ENCODE data around the gene PXK. TPM values are rescaled to one million over a fixed set of nuclear protein-coding genes. Genes with fewer than 3 reads are reported as not detected.

PXK gene
- total RNA-seq, 4 donors from 2014 or later: 98.6 to 139 (median 123) TPM

DNA sequence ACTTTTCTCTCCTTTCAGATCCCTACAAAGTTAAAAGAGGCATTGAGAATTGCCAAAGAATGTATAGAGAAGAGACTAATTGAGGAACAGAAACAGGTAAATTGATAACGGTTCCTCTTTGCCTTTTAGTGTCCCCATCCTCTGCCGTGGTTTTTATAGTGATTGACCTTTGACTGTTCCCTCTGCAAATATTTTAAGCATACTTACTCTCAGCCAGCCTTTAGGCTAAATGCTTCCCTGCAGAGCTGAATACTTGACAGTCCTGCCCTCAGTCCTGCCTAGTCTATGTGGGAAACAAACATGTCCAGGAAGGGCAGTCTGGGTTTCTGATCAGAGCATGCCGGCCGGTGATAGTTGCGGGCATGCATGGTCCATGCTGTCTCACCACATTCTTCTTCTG lies 76.2 kb downstream of the PXK start:
- H3K36me3 ChIP-seq: peaks cover 31 to 37% of the 10 kb centered on the region in 2 donors
- TF ChIP-seq CTCF (IDR thresholded peaks at IDR 0.05) (no peak), POLR2A (IDR thresholded peaks at IDR 0.05) (no peak)
- no peak for DNase-seq
- WGBS, 2 donors: 76 to 78% methylated on average over 5 of the region's 5 CpGs
- intact Hi-C loops (cut with DNase I): no loop called here
- no peak overlapping the region for H3K27ac ChIP-seq
- no peak overlapping the region for H3K4me3 ChIP-seq (replicated peaks in 1 of 3)
- H3K4me1 ChIP-seq: peaks cover 3 to 13% of the 10 kb centered on the region in 2 donors
- no peaks in the 10 kb centered on the region for H3K27me3 ChIP-seq
- H3K9me3 ChIP-seq: no peaks in the 10 kb centered on the region

DNA sequence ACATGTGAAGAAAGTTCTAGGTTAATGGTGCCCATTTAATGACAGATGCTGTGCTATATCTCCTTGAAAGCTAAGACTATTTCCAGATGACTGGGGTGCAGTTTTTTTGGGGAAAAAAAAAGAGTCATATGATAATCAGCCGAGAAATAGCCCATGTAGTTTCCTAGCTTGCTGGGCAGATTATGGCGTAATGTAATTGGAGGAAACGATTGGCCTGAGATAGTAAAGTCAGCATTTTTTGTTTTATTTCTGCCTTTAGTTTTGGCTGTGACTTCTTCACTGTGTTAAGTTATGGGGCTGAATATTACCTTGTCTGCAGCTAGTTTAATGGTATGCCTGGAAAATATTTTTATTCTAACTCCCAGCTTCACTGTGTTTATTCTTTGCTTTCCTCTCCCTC lies 77.0 kb downstream of the PXK start:
- H3K27ac ChIP-seq: no peak overlapping the region
- H3K9me3 ChIP-seq: no peaks in the 10 kb centered on the region
- intact Hi-C loops (cut with DNase I): loop anchor here (5.0 kb wide), 1 partner anchor 87 kb away; no protein-coding TSS in a partner anchor
- no peak for DNase-seq
- H3K27me3 ChIP-seq: no peaks in the 10 kb centered on the region
- 90% methylated on average over 3 of the region's 3 CpGs for WGBS, 2 donors
- TF ChIP-seq CTCF (IDR thresholded peaks at IDR 0.05) (no peak), POLR2A (IDR thresholded peaks at IDR 0.05) (no peak)
- peaks cover 31 to 37% of the 10 kb centered on the region in 2 donors for H3K36me3 ChIP-seq
- peaks cover 3 to 11% of the 10 kb centered on the region in 2 donors for H3K4me1 ChIP-seq
- no peak overlapping the region for H3K4me3 ChIP-seq (replicated peaks in 1 of 3)

DNA sequence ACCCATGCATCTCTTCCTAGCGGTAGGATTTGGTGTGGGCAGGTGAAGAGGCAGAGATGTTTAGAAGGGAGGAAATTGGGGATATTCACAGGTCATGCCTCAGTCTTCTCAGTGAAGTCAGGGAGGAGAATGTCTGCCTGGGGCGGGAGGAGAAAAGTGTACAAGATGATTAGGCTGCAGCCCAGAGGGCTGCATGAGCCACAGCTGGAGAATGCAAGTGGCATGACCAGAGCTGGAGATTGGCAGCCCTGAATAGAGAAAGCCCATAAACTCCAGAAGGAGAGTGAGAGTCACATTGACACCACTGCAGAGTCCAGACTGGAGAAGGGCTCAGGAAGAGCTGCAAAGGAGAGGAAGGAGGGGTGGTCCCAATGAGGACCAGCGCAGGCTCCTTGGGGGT lies 78.3 kb downstream of the PXK start:
- WGBS, 2 donors: 83 to 96% methylated on average over 3 of the region's 3 CpGs
- no peaks in the 10 kb centered on the region for H3K27me3 ChIP-seq

GRCh38 chr3:58411851-58412830 lies 79.4 kb downstream of the PXK start:
- Histone ChIP-seq H3K4me1 (peaks cover 3 to 6% of the 10 kb centered on the region in 2 donors), H3K27ac (no peak overlapping the region), H3K4me3 (replicated peaks in 1 of 3) (no peak overlapping the region), H3K9me3 (no peaks in the 10 kb centered on the region), H3K27me3 (no peaks in the 10 kb centered on the region), H3K36me3 (peaks cover 34 to 37% of the 10 kb centered on the region in 2 donors)
- intact Hi-C loops (cut with DNase I): loop anchor here (5.0 kb wide), 1 partner anchor 90 kb away; no protein-coding TSS in a partner anchor
- 87 to 91% methylated on average over 8 of the region's 8 CpGs for WGBS, 2 donors
- TF ChIP-seq CTCF (IDR thresholded peaks at IDR 0.05): no peak
- no peak for TF ChIP-seq POLR2A (IDR thresholded peaks at IDR 0.05)
- DNase-seq: no peak

More for the DNA sequence above, 78.3 kb downstream of the PXK start:
- no peak for TF ChIP-seq CTCF (IDR thresholded peaks at IDR 0.05)
- TF ChIP-seq POLR2A (IDR thresholded peaks at IDR 0.05): no peak
- peaks cover 3 to 6% of the 10 kb centered on the region in 2 donors for H3K4me1 ChIP-seq
- intact Hi-C loops (cut with DNase I): loop anchor here (5.0 kb wide), 1 partner anchor 89 kb away; no protein-coding TSS in a partner anchor
- H3K36me3 ChIP-seq: peaks cover 31 to 37% of the 10 kb centered on the region in 2 donors
- no peaks in the 10 kb centered on the region for H3K9me3 ChIP-seq
- H3K27ac ChIP-seq: no peak overlapping the region
- DNase-seq: no peak
- no peak overlapping the region for H3K4me3 ChIP-seq (replicated peaks in 1 of 3)
